Measurements from ENCODE around the gene SYPL2.

The SYPL2 gene

DNA sequence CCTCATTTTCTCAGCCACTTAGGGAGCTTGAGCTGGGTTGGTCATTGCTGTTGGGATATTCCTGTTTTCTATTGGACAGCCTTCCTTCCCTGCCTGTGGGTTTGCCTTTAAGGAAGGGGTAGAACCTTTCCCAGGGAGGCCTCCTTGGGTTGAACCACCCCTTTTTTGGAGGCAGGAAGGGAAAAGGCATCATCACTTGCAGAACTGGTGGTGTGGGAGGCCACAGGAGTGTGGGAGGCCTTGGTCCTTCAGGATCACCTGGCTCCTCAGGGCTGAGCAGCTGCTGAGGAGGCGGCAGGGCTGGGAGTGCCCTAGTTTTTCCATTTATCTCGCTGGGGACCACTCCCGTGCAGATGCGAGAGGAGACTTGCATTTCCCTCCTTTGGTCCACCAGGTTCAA lies 26.9 kb downstream of the SYPL2 start:
- no peak for DNase-seq

DNA sequence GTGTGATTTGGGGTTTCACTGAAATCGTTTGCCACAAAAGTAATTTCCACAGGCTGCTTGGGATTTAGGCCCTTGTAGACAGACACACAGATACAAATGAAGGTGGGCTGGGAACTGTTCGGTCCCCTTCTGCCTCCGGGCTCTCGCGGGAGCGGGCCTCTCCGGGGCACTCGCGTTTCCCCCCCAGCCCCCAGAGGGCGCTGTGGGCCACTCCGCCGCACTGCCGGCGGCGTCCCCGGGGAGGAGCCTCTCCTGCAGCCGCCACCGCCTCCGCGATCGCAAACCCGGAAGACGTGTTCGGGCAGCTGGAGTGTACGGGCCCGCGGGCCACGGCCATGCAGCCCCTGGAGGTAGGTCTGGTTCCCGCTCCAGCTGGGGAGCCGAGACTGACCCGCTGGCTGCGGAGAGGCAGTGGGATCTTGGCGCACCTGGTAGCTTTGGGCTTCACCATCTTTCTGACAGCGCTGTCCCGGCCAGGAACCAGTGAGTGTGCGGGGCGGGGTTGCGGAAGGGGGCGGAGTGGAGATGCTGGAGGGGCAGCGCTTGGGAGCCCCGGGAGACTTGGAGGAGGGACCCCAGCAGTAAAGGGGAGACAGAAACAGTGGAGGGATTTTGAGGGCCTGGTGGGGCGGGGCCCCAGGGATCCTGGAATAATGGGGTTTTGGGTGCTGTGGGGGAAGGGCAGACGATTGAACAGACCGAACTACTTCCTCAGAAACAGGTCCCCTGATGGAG lies 27.6 kb downstream of the SYPL2 start, which contains the start of gene CYB561D1:
Gene CYB561D1 (plus strand): TSS at position 290 of the 735 bp plus-strand sequence. CDS start 46 bp downstream, at position 336.
- DNase-seq: peak; percentile 71 to 77

- no peak for DNase-seq
Observed at GRCh38 chr1:109495738-109496137, 29.4 kb downstream of the SYPL2 start.

GRCh38 chr1:109497449-109498160 lies 31.3 kb downstream of the SYPL2 start:
- no peak for DNase-seq

- DNase-seq: peak; percentile 4 to 19
Observed at GRCh38 chr1:109498161-109498801, 31.9 kb downstream of the SYPL2 start.

DNA sequence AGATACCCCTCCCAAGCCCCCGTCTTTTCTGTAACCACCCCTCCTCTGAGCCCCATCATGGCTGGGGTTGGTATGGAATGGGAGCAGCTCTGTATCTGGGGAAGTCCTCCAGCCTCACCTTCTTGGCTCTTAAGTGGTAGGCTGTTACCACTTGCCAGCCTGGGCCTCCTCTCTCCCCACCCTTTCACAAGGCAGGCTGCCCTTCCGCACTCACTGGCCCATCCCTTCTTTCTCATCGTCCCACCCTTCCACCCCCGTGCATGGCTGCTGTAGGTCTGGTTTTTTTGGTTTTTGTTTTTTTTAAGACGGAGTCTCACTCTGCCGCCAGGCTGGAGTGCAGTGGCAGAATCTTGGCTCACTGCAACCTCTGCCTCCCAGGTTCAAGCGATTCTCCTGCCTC lies 32.7 kb downstream of the SYPL2 start:
- no peak for DNase-seq

DNA sequence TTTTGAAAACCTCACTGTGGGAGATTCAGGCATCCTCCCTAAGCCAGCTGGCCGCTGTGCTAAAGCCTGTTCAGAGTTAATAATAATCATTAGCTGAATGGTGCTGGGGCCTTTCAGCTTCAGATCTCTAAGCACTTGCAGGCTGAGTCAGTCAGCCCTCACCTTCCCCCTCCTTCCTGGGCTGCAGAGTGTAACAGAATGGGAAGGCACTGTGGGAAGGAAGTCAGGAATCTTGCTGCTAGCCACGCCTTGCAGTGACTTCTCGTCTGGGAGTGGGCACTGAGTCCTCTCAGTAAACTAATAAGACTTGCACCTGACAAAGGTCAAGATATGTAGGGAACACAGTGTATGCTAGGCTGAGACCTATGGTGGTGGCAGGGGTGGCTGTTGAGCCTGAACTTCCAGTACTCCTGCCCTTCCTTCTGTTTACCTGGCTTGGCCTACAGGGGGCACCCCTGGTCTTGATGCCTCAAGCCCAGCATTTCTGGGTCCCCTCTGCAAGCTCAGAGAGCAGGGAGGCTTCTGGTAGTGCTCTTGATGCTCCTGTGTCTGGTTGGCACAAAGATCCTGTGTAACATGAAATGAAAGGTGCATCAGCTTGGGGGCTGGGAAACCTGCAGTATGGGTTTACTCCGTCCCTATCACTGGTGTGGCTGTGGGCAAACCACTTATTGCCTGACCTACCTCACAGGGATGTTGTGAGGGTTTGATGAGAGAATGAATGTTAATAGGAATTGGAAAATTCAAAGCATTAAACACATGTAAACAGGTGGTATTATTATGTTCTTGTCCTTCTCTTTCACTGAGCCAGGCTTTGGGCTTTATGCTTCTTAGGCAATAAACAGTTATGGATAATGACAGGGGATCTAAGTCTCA lies 33.6 kb downstream of the SYPL2 start:
- peak; percentile 37 for DNase-seq

DNA sequence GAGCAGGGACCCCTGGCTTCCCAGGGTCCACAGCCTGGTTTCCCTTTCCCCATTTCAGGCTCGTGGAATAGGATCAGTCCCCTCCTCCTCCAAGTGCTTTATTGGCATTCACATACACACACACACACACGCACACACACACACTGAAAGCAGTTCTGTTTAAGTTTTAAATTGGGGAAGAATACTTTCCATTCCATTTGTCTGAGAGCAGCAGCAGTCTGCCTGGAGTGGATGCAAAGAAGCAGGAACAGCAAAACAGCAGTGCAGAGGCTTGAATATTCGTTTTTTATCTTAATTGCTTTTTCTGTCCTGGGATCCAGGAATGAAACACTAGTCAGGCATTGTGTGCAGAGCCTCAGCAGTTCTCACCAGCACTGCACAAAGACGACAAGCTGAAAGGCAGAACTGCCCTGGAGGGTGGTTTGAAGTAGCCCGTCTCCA lies 34.6 kb downstream of the SYPL2 start:
- DNase-seq: no peak

GRCh38 chr1:109501644-109502363 lies 35.5 kb downstream of the SYPL2 start:
- peak; percentile 68 to 72 for DNase-seq

GRCh38 chr1:109502364-109502851 lies 36.1 kb downstream of the SYPL2 start:
- no peak for DNase-seq

- no peak for DNase-seq
Observed at GRCh38 chr1:109503935-109504334, 37.6 kb downstream of the SYPL2 start.

- no peak for DNase-seq
Observed at GRCh38 chr1:109504974-109505373, 38.6 kb downstream of the SYPL2 start.

DNA sequence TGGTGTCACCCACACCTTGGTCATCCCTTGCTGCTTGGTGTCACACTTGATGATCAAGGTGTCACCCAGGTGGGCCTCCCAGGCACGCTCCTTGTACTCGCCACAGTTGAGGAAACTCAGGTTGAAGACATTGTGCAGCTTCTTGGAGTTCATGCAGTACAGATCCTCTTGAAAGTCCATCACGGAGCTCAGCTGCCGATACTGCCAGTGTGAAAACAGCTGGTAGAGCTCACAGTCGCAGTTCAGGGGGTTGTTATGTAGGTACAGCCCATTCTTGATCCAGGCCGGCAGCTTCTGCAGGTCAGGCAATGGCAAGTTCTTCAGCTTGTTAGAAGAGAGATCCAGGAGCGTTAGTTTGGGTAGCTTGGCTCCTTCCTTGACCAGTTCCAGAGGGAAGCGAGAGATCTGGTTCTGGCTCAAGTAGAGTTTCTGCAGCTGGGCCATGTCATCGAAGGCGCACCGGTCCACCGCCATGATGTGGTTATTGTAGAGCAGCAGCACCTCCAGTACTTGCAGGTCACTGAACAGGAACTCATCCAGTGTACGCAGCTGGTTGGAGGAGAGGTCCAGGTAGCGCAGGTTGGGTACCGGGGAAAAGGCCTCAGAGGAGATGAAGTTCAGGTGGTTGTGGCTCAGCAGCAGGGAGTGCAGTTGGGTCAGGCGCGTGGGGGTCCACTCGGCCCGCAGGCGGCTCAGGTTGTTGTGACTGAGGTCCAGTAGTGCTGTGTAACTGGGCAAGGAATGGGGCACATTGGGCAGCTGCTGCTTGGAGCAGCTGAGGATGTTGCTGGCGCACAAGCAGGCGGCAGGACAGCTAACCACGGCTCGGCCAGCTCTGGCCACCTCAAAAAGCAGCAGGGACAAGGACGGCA lies 41.9 kb downstream of the SYPL2 start:
- DNase-seq: no peak

- no peak for DNase-seq
Observed at GRCh38 chr1:109508873-109509175, 42.5 kb downstream of the SYPL2 start.

- peak; percentile 34 to 38 for DNase-seq
Observed at GRCh38 chr1:109509176-109510134, 43.1 kb downstream of the SYPL2 start, which contains the start of gene AMIGO1. Gene AMIGO1, minus strand, starts transcription at chr1:109509727. Its CDS starts 815 bp downstream, at chr1:109508912.

- no peak for DNase-seq
Observed at GRCh38 chr1:109513110-109513710, 46.9 kb downstream of the SYPL2 start.

DNA sequence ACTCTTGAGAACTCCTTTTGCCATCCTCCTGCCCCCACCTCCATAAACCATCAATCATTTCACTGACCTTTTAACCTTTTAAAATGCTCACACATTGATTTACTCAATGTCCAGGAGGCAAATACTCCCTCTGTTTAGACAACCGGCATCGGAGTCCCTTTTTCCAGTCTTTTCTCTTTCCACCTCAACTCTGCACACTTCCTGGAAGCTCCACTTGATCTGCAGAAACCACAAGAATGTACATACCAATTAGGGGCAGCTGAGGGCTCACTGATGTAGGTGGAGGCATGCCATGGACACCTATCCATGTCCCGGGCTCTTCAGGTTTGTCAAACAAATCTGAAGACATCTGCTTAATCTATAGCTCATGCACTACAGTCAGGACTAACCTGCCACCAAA lies 48.5 kb downstream of the SYPL2 start:
- DNase-seq: no peak

- no peak for DNase-seq
Observed at GRCh38 chr1:109516872-109517271, 50.5 kb downstream of the SYPL2 start.

GRCh38 chr1:109517337-109517736 lies 51.0 kb downstream of the SYPL2 start:
- DNase-seq: no peak

All from AML-193 (cell line).